ENCODE data around the gene ACADS.

ACADS gene

GRCh38 chr12:120725659-120726509, at the start of gene ACADS:
Gene ACADS, plus strand, starts transcription at chr12:120725826. Its CDS starts 60 bp downstream, at chr12:120725886.
- DNase-seq = peak; percentile 84

DNA sequence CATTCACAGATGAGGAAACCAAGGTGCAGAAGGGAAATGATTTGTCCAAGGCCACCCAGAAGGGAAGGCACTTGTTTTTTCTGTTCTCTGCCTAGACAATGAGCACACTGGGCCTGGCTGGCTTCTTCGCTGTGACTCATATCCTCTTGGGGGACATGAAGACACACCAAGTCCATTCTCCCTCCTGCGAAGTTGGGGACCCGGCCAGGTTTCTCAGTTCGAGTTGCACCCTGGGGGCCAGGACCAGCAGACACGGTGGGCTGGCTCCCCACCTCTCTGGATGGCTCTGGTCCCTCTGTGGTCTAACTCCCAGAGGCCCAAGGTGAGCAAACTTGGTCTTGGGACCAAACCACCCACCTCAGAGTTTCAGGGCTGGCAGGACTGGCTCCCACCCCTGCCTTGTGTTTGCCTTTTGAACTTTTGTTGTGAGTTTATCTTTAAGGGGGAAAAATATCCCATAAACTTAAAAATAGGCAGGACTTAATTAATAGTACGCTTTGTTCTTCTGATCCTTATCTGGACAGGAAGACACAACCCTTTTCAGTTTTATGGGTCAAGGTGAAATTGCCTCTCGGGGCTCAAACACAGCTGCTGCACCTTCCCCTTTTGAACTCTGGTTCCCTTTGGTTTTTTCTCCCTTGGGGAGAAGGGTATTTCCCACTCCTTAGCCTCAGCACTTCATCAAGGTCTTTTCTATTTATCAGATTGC, 47.7 kb upstream of the ACADS start:
- no peak for DNase-seq

- DNase-seq = no peak
Measured at GRCh38 chr12:120678572-120678971, 47.1 kb upstream of the ACADS start.

DNA sequence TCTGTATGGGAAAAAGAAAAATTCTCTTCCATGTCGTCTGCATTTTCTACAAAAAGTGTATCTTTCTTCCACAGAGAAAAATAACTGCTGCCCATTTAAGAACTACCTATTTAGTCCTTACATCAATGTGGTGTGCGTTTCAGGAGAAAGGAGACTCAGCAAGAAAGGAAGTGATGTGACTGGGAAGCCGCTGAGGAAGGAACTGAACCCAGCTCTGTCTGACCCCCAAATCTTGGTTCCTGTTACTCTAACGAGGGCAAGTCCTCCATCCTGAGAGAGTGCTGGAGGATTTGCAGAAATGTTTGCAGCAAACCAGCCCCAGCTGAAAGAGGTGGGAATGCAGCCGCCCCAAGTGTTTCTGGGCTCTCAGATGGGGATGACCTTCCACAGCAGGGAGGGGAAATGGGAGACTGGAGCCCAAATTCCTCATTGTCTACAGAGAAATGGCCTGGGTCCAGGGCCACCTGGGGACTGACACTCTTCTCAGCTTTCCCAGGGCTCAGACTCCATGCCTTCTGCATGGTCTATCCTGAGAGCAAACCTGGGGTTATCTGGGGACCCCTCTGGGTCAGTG, 45.4 kb upstream of the ACADS start:
- no peak for DNase-seq

DNA sequence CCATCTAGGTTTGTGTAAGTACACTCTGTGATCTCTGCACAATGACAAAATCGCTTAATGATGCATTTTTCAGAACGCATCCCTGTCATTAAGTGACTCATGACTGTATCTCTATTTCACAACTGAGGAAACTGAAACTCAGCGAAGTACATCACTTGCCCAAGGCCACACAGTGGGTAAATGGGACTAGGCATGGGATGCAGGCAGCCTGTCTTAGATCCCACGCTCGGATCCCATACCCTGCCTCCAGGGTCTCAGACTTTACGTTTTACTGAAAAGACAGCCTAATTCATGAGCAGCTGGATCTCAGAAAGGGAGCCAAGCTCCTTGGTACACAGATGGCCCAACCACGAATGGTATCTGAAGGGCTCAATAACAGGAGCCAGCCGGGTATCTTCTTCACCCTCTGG, 41.1 kb upstream of the ACADS start:
- no peak for DNase-seq

DNA sequence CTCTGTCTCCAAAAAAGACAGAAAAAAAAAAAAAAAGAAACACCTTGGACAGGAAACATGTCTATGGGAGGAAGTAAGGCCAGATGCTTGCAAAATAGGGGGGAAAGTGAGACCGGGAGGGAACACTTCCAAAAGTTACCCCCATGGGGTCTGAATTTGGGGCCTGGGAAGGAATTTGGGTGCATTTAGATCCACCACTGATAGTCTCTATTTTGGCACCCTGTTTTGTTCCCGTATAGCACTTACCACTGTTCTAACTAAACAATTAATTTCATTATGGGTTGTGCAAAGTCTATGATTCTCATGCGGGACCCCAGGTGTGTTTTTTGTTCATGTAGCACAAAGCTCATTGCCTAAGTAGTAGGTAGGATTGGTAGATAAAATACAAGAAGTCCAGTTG, 40.1 kb upstream of the ACADS start:
- no peak for DNase-seq

GRCh38 chr12:120686151-120686689, 39.4 kb upstream of the ACADS start:
- peak; percentile 98 for DNase-seq

GRCh38 chr12:120686690-120687577, 38.7 kb upstream of the ACADS start, which contains the start of gene MLEC:
Gene MLEC, plus strand, starts transcription at chr12:120687149. Its CDS starts 148 bp downstream, at chr12:120687297.
- peak; percentile 98 for DNase-seq

DNA sequence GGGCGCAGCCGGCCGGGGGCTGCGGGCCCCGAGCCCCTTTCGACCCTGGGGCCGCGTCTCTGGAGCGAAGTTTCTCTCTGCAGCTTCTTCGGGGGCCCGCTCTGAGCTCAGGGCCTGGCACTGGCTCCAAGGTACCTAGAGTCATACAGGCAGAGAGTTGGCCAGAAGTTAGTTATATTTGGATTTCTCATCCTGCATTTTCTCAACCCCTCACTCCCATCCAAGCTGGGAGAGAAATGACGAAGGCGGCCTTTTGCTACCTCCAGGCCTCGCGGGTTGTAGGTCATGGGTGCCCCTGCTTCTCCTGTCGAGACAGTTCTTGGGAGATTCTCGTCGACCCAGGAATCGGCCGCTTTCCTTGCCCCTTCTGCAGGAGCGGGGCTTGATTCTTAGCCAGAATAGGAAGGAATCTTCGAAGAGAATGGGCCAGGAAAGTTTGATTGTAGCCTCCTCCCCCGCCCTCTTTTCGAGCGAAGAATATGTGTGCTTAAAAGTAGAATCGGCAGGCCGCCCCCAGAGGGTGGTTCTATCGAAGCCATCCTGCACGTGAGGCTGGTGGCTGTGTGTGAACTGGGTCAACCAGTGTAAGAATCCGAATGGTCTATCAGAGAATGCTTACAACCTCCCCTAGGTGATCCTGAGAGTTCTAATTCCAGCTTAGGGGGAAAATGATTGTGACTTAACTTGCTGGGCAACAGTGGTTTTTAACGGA, 37.9 kb upstream of the ACADS start:
- no peak for DNase-seq

- no peak for DNase-seq
Measured at GRCh38 chr12:120688527-120689071, 37.0 kb upstream of the ACADS start.

DNA sequence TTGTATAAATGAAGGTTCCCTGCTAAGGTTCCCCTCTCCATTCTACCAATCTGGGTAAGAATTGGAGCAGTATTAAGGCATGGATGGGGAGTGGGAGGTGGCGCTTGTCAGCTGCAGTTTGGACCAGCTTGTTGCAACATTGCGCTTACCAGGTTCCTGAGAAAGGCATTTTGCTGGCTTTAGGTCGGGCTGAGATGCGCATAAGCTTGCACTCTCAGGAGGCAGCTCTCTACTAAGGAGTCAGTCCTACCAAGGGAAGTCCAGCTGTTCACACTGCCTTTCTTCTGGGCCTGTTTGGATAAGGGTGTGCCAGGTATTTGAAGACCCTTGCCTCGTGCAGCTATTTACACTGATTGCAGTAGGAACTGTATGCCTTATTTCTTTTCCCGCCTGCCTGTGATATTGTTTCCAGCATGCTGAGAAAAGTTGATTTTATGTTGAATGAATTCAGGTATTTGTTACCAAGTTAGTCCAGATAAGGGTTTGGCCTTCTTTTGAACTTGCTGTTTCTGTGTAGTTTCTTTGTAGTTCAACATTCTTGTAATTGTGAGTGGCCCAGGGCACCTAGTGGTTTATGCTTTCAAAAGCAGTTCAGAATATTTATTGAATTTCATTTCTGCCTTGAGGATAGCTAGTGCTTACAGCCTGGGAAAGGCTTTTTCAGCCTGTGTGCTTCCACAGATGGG, 36.1 kb upstream of the ACADS start:
- DNase-seq = no peak

GRCh38 chr12:120690083-120690450, 35.6 kb upstream of the ACADS start:
- no peak for DNase-seq

- DNase-seq = no peak
Measured at GRCh38 chr12:120690978-120691377, 34.6 kb upstream of the ACADS start.

- DNase-seq = no peak
Measured at GRCh38 chr12:120692524-120693033, 33.0 kb upstream of the ACADS start.

DNA sequence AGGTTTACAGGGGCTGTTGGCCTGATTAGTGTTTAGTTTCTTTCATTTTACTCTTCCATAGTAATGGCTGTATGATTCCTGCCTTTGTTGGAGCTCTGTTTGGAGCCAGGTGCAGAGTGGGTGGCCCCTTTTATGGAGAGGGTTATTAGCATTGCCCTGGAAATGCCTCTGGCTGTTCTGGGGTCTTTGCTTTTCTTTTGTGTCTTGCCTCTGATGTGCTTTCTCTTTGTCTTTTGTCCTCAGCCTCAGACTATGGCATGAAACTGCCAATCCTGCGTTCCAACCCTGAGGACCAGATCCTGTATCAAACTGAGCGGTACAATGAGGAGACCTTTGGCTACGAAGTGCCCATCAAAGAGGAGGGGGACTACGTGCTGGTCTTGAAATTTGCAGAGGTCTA, 31.8 kb upstream of the ACADS start:
- no peak for DNase-seq

DNA sequence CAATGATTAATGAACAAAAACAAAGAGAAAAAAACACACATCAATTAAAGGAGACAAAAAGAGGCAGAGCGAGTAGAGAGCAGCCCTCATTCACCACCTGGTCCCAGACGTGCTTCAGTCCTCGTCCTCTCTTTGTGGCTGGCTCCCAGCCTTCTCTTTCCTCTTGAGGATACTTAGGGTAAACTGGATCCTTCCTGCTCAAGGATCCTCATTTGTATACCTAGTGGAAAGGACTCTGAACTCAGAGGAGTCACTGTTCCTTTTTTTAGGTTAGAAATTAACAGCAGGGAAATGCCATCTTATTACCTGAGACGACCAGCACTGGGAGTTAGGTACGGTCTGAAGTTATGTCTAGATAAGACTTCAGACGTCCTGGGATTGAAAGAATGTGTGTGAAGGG, 29.0 kb upstream of the ACADS start:
- no peak for DNase-seq

- no peak for DNase-seq
Measured at GRCh38 chr12:120697344-120697743, 28.3 kb upstream of the ACADS start.

DNA sequence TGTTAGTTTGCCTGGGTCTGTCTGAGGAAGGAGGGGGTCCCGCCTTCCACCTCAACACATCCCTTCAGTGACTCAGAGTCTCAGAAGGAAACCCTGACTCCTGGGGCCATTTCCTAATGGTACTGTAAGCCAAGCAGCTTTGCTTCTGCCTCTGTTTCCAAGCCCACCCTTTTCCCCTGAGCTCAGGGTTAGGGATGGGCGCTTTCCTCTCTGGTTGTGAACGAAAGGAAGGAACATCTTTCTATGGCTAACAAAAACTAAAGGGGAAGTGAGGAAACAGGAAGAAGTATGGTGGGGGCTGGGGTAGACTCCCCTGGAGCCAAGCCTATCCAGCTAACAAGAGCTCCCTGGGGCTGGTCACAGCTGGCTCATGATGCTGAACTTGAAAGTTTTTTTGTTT, 27.0 kb upstream of the ACADS start:
- DNase-seq = no peak

- no peak for DNase-seq
Measured at GRCh38 chr12:120699553-120699952, 26.1 kb upstream of the ACADS start.

GRCh38 chr12:120700886-120701285, 24.7 kb upstream of the ACADS start:
- no peak for DNase-seq

- DNase-seq = no peak
Measured at GRCh38 chr12:120702637-120703036, 23.0 kb upstream of the ACADS start.
